ENCODE results near the gene UHRF2. TPM values are rescaled to one million over a fixed set of nuclear protein-coding genes. Genes with fewer than 3 reads are reported as not detected.

UHRF2 gene
- total RNA-seq, 6 donors from 2014 or later, result 30.4 to 110 (median 36.1) TPM

- Histone ChIP-seq H3K4me1 (no peaks in the 10 kb centered on the region), H3K4me3 (no peak overlapping the region), H3K27me3 (no peaks in the 10 kb centered on the region), H3K27ac (no peak overlapping the region), H3K36me3 (no peaks in the 10 kb centered on the region), H3K9me3 (no peaks in the 10 kb centered on the region)
- DNase-seq, result no peak
- 55 to 65% methylated on average over 2 of the region's 2 CpGs for WGBS, 2 donors
- TF ChIP-seq POLR2A (IDR thresholded peaks at IDR 0.05) (no peak), POLR2AphosphoS5 (IDR thresholded peaks at IDR 0.05) (no peak), EP300 (IDR thresholded peaks at IDR 0.05) (no peak)
- ATAC-seq (ENCODE audit: low FRiP score in 2 of 2), result no peak
Measured at GRCh38 chr9:6551136-6551535, 138.1 kb downstream of the UHRF2 start.

- H3K4me3 ChIP-seq, result no peak overlapping the region
- H3K4me1 ChIP-seq, result no peaks in the 10 kb centered on the region
- 78 to 79% methylated on average over 3 of the region's 3 CpGs for WGBS, 2 donors
- TF ChIP-seq POLR2A (IDR thresholded peaks at IDR 0.05) (no peak), CTCF (IDR thresholded peaks at IDR 0.05) (no peak), POLR2AphosphoS5 (IDR thresholded peaks at IDR 0.05) (no peak), EP300 (IDR thresholded peaks at IDR 0.05) (no peak)
- H3K27me3 ChIP-seq, result no peaks in the 10 kb centered on the region
- H3K36me3 ChIP-seq, result no peaks in the 10 kb centered on the region
- no peaks in the 10 kb centered on the region for H3K9me3 ChIP-seq
- DNase-seq (no peak), ATAC-seq (ENCODE audit: low FRiP score in 2 of 2) (no peak)
- H3K27ac ChIP-seq, result no peak overlapping the region
Measured at GRCh38 chr9:6552033-6552432, 139.0 kb downstream of the UHRF2 start.

- no peak for DNase-seq
- WGBS, 2 donors, result 79 to 83% methylated on average over 7 of the region's 7 CpGs
- Histone ChIP-seq H3K9me3 (no peaks in the 10 kb centered on the region), H3K4me1 (no peaks in the 10 kb centered on the region), H3K27ac (no peak overlapping the region), H3K27me3 (no peaks in the 10 kb centered on the region), H3K4me3 (no peak overlapping the region), H3K36me3 (no peaks in the 10 kb centered on the region)
- no peak for ATAC-seq (ENCODE audit: low FRiP score in 2 of 2)
- TF ChIP-seq POLR2AphosphoS5 (IDR thresholded peaks at IDR 0.05), result no peak
- no peak for TF ChIP-seq CTCF (IDR thresholded peaks at IDR 0.05)
- TF ChIP-seq POLR2A (IDR thresholded peaks at IDR 0.05), result no peak
- no peak for TF ChIP-seq EP300 (IDR thresholded peaks at IDR 0.05)
Measured at GRCh38 chr9:6552498-6553121, 139.6 kb downstream of the UHRF2 start.

- H3K36me3 ChIP-seq, result no peaks in the 10 kb centered on the region
- no peaks in the 10 kb centered on the region for H3K9me3 ChIP-seq
- no peaks in the 10 kb centered on the region for H3K27me3 ChIP-seq
- ATAC-seq (ENCODE audit: low FRiP score in 2 of 2) (no peak), DNase-seq (no peak)
- H3K4me3 ChIP-seq, result no peak overlapping the region
- 73 to 88% methylated on average over 1 of the region's 1 CpG for WGBS, 2 donors
- TF ChIP-seq POLR2AphosphoS5 (IDR thresholded peaks at IDR 0.05) (no peak), CTCF (IDR thresholded peaks at IDR 0.05) (no peak), EP300 (IDR thresholded peaks at IDR 0.05) (no peak), POLR2A (IDR thresholded peaks at IDR 0.05) (no peak)
- no peak overlapping the region for H3K27ac ChIP-seq
- no peaks in the 10 kb centered on the region for H3K4me1 ChIP-seq
Measured at GRCh38 chr9:6553866-6554265, 140.9 kb downstream of the UHRF2 start.

Small RNA genes within 50 kb of the gene (small RNA-seq; reads per million reads assigned to genes)
- 0 reads per million in 4 donors for gene RN7SL25P

Other genes starting within 250 kb of the UHRF2 start
- gene IL33, start 197.4 kb upstream of the UHRF2 start, total RNA-seq, result 10 to 100 TPM in 5 of 6 donors, 1 to 10 TPM in 1; 4.2 to 60.6 (median 19.3) TPM
- gene TPD52L3, start 84.8 kb upstream of the UHRF2 start, total RNA-seq, result not detected
- gene GLDC, start 232.5 kb downstream of the UHRF2 start, total RNA-seq, result 1 to 10 TPM in 2 of 6 donors, under 1 TPM in 2, not detected in 2; 0.60 to 3.1 (median 1.1) TPM

Data from upper lobe of left lung (tissue), 6 donors.